OCI-LY1 (cell line): ENCODE measurements around the gene ARHGEF12.

Source experiments
- H2AFZ ChIP-seq: fragments of 200-600 bp; sonication (generic), shearing (Covaris generic); 2 replicates; pipeline ENCODE4 v1.6.0; 2014; ENCODE audit warnings: antibody characterized with exemption, mild to moderate bottlenecking, low read length
- H3F3A ChIP-seq: fragments of 200-600 bp; sonication (generic), shearing (Covaris generic); 2 replicates; pipeline ENCODE4 v1.6.0; 2014; ENCODE audit warnings: mild to moderate bottlenecking, antibody characterized with exemption, low read length, moderate library complexity; ENCODE audit not compliant: insufficient read depth
- H3K27ac ChIP-seq: fragments of 200-600 bp; sonication (generic); 2 replicates; pipeline ENCODE4 v1.5.1; 2014; ENCODE audit warnings: low read length, mixed run types, mild to moderate bottlenecking, low read depth; ENCODE audit not compliant: poor library complexity, severe bottlenecking
- H3K27me3 ChIP-seq: fragments of 200-600 bp; sonication (generic); 2 replicates; pipeline ENCODE4 v1.6.0; 2014; ENCODE audit warnings: antibody characterized with exemption, mild to moderate bottlenecking, low read length, moderate library complexity; ENCODE audit not compliant: insufficient read depth
- H3K36me3 ChIP-seq: fragments of 200-600 bp; sonication (generic); 2 replicates; pipeline ENCODE4 v1.6.1; 2014; ENCODE audit warnings: mild to moderate bottlenecking, antibody characterized with exemption, low read length, moderate library complexity, mixed read lengths; ENCODE audit not compliant: insufficient read depth
- H3K4me1 ChIP-seq: fragments of 200-600 bp; sonication (generic); 2 replicates; pipeline ENCODE4 v1.5.1; 2014; ENCODE audit warnings: mild to moderate bottlenecking, low read length, moderate library complexity; ENCODE audit not compliant: insufficient read depth, severe bottlenecking
- H3K4me2 ChIP-seq: fragments of 200-600 bp; sonication (generic), shearing (Covaris generic); 2 replicates; pipeline ENCODE4 v1.6.1; 2014; ENCODE audit warnings: low read length
- H3K4me3 ChIP-seq: fragments of 200-600 bp; sonication (generic); 2 replicates; pipeline ENCODE4 v1.5.1; 2014; ENCODE audit warnings: low read length, low read depth, mild to moderate bottlenecking, mixed read lengths; ENCODE audit not compliant: poor library complexity, severe bottlenecking
- H3K79me2 ChIP-seq: fragments of 200-600 bp; shearing (Covaris generic); 2 replicates; pipeline ENCODE4 v1.6.1; 2016; ENCODE audit warnings: mixed run types, low read length, mixed read lengths; ENCODE audit not compliant: insufficient read depth
- H3K9ac ChIP-seq: fragments of 200-600 bp; sonication (generic), shearing (Covaris generic); 2 replicates; pipeline ENCODE4 v1.6.1; 2014; ENCODE audit warnings: mild to moderate bottlenecking, low read length, mixed read lengths
- H3K9me2 ChIP-seq: fragments of 200-600 bp; sonication (generic), shearing (Covaris generic); 2 replicates; pipeline ENCODE4 v1.6.1; 2014; ENCODE audit warnings: low read depth, mild to moderate bottlenecking, low read length, mixed read lengths
- H3K9me3 ChIP-seq: fragments of 200-600 bp; shearing (Covaris generic); 2 replicates; pipeline ENCODE4 v1.6.1; 2014; ENCODE audit warnings: low read length, mixed read lengths
- H4K20me1 ChIP-seq: fragments of 200-600 bp; sonication (generic), shearing (Covaris generic); 2 replicates; pipeline ENCODE4 v1.6.0; 2016; ENCODE audit warnings: mild to moderate bottlenecking, low read length; ENCODE audit not compliant: insufficient read depth
- CTCF ChIP-seq: fragments of 200-600 bp; sonication (generic), shearing (Covaris generic); IDR thresholded peaks from 2 replicates; pipeline ENCODE4 v1.5.1; 2017; ENCODE audit warnings: mild to moderate bottlenecking, antibody characterized with exemption, low read length, moderate library complexity, mixed read lengths
- EZH2 ChIP-seq: fragments of 200-600 bp; sonication (generic), shearing (Covaris generic); IDR thresholded peaks from 2 replicates; pipeline ENCODE4 v1.8.0; 2017; ENCODE audit warnings: borderline replicate concordance, mixed run types, mild to moderate bottlenecking, antibody characterized with exemption, low read length, moderate library complexity, mixed read lengths

ARHGEF12 gene

GRCh38 chr11:120317689-120318480 is 18.3 kb upstream of the ARHGEF12 start:
- no peak overlapping the region for H3K9ac ChIP-seq
- H3K27ac ChIP-seq: no peak overlapping the region
- no peaks in the 10 kb centered on the region for H3K36me3 ChIP-seq
- no peaks in the 10 kb centered on the region for H3K27me3 ChIP-seq
- H3K79me2 ChIP-seq: no peaks in the 10 kb centered on the region
- no peak overlapping the region for H3K4me2 ChIP-seq
- H3K4me1 ChIP-seq: no peaks in the 10 kb centered on the region
- no peak overlapping the region for H2AFZ ChIP-seq
- H3F3A ChIP-seq: no peaks in the 10 kb centered on the region
- no peaks in the 10 kb centered on the region for H3K9me3 ChIP-seq
- H3K9me2 ChIP-seq: no peaks in the 10 kb centered on the region
- no peak overlapping the region for H3K4me3 ChIP-seq
- TF ChIP-seq CTCF (no peak), EZH2 (no peak)
- no peaks in the 10 kb centered on the region for H4K20me1 ChIP-seq

DNA sequence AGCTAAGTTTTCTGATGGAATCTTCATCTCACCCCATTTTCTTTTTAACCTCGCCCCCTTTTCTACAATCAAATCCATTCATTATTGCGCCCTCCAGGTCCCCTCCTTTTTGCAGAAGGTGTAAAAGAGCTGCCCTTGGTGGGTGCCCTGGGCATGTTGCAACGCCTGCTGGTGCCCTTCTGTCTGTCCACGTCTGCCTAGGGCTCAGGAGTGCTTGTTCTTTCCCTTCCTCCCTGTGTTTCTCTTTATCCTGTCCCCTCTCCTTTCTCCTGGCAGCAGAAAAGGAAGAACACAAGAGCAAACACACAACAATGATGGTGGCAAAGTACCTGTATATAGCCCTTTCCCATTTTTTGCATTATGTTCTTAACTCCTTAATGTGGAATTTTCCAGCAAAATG is 17.3 kb upstream of the ARHGEF12 start:
- Histone ChIP-seq H3K9me3 (no peaks in the 10 kb centered on the region), H4K20me1 (no peaks in the 10 kb centered on the region), H3K36me3 (no peaks in the 10 kb centered on the region), H3K4me3 (no peak overlapping the region), H3K27me3 (no peaks in the 10 kb centered on the region), H3K9ac (no peak overlapping the region), H2AFZ (no peak overlapping the region), H3F3A (no peaks in the 10 kb centered on the region), H3K9me2 (no peaks in the 10 kb centered on the region), H3K27ac (no peak overlapping the region), H3K79me2 (no peaks in the 10 kb centered on the region), H3K4me1 (no peaks in the 10 kb centered on the region), H3K4me2 (no peak overlapping the region)
- TF ChIP-seq EZH2 (no peak), CTCF (no peak)

DNA sequence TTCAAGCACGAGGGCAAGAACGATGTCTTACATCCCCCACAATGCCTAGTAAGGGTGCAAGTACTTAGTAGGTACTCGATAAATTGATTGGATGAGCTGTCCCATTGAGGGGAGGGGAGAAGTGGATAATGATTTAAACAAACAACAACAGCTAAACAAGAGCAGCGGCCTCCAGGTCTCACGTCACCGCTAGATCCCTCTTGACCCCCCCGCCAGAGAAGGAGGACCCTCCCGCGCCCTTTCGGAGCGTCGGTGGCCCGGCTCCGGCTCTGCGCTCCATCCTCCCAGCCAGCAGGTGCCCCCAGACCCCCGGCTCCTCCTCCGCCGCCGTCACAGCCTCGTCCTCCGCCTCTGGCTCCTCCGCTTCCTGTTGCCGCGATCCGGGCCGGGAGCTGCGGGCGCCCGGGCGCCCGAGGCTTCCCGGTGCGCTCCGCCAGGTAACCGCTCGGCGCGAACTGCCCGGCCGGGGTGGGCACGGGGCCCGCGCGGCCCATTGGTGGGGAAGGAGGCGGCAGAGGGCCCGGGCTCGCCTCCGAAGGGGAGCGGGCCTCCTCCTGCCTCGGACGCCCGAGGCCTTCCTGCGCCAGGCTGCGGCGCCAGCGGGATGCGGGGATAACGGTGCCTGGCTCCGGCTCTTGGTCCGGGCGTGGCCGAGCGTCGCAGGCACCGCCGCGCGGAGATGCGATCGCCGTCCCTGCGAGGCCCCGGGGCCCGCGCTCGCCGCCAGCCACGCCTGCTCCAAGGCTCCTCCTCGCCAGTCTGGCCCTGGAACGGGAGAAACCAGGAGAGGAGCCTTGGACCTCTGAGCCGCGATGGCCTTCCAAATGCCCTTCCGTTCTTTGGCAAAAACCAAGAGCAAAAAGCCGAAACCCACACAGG is 11.0 kb upstream of the ARHGEF12 start, which contains the start of gene TLCD5:
Gene TLCD5 (plus strand): TSS at position 368 of the 879 bp plus-strand sequence. CDS start 2,143 bp downstream, outside the sequence.
- H3K9ac ChIP-seq: peak within 1 kb of the TSS; percentile 60
- H3K27ac ChIP-seq: peak within 1 kb of the TSS; percentile 80

More for the DNA sequence above, 11.0 kb upstream of the ARHGEF12 start, which contains the start of gene TLCD5:
- TF ChIP-seq CTCF (no peak), EZH2 (no peak)
- Histone ChIP-seq H3K27me3 (no peaks in the 10 kb centered on the region), H3K4me3 (peak within 1 kb of the TSS; percentile 64), H3K9me2 (no peaks in the 10 kb centered on the region), H3K36me3 (no peaks in the 10 kb centered on the region), H3K4me2 (peak within 1 kb of the TSS; percentile 70), H3K4me1 (peaks cover 25% of the 10 kb centered on the region), H3F3A (no peaks in the 10 kb centered on the region), H4K20me1 (no peaks in the 10 kb centered on the region), H2AFZ (no peak within 1 kb of the TSS), H3K9me3 (no peaks in the 10 kb centered on the region), H3K79me2 (no peaks in the 10 kb centered on the region)
